SK-N-MC (cell line): ENCODE measurements around the gene GSS.

Experiments used
- EZH2 ChIP-seq: fragments of 200-600 bp; sonication (generic); IDR thresholded peaks from one replicate; pipeline ENCODE4 v1.6.1; 2017; ENCODE audit warnings: antibody characterized with exemption
- FOXP2 ChIP-seq: optimal IDR thresholded peaks from 2 replicates; pipeline ENCODE3; 2011; ENCODE audit warnings: mild to moderate bottlenecking, moderate library complexity; ENCODE audit not compliant: insufficient read depth; ENCODE audit errors: extremely low read length, control extremely low read depth
- POLR2AphosphoS5 ChIP-seq: IDR thresholded peaks from 2 replicates; pipeline ENCODE4 v1.6.1; 2012; ENCODE audit warnings: mild to moderate bottlenecking, low read depth, low read length, borderline replicate concordance

- no peak for TF ChIP-seq EZH2
- no peak for TF ChIP-seq POLR2AphosphoS5
- TF ChIP-seq FOXP2, result no peak
These were observed 32.6 kb upstream of the GSS start for GRCh38 chr20:34988191-34988540.
